GM21619 (cell line): Measurements from ENCODE around the gene SFXN2.
"Not testable (repeated sequence)": the region's sequence is repeated elsewhere in the genome, so short reads cannot be mapped to it uniquely, and the experiment has no call there.

Experiments
- ATAC-seq: cut with Tn5 transposase; IDR thresholded peaks from one replicate; pipeline ENCODE4 v1.9.1; 2021; ENCODE audit not compliant: unreplicated experiment

SFXN2 gene

DNA sequence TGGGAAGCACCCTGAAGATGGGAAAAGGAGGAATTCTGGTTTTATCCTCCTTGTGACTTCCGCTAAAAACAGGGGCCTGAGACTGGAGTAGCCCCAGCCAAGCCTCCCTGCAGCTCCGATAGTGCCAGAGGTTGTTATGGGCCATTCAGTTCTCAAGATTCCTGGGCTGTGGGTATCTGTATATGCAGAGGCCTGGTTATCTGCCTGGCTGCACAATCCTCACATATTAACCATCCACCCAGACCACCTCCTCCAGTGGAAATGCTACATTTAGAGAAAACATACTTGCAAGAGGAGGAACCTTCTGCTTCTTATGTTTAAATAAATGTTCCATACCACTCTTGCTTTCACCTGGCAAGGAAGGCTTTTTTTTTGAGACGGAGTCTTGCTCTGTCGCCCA lies 34.8 kb upstream of the SFXN2 start:
- no peak for ATAC-seq

DNA sequence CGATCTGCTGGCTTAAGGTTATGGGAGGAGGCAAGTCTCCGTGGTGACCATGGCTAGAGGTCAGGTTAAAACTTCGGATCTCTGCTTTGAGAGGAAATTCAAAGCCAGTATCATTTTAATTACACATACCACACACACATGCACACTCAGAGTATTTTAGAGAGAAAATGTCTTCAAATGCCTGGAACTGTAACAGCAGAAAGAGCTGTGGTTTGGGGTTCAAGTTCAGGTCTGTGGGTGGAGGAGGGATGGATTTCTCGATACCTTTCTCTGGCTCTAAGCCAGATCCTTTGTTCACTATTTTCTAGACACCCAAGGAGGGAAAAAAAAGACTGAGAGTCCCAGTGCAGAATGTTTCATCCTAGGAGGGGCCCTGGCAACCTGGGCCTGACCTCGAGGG lies 32.7 kb upstream of the SFXN2 start:
- ATAC-seq, result no peak

DNA sequence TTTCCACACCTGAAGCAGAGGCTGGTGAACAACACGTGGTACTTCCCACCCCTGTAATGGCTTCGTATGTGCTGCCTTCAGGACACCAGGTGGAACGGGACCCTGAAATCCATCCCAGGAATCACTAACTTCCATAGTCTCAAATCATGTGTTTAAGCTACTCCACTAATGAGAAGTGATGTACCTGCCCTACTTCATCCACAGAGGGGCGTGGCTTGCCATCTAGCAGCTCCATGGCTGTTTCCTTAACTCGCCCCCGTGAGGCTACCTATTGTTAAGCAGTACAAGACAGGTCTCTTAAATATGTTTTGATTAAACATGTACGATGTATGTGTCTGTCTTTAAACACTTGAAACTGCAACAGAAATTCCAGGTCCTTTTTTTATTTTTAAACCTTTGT lies 32.0 kb upstream of the SFXN2 start:
- no peak for ATAC-seq

DNA sequence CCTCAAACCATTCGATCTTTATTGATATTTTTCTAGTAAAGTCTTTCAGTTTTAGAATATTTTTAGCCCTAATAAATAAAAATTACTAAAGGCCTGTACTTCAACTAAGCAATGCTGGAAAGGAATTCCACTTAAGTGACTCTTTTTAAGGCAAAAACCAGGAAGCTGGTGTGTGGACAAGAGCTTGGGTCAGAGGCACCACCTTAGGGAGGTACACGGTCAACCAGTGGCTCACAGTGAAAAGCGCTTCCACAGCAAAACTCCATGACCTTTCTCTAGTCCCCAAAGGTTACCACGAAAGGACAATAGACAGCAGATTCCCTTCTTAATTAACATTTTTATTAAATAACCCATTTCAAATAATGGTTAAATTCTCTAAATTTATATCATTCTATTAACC lies 31.5 kb upstream of the SFXN2 start:
- no peak for ATAC-seq

- no peak for ATAC-seq
Observed at GRCh38 chr10:102683736-102684135, 30.7 kb upstream of the SFXN2 start.

DNA sequence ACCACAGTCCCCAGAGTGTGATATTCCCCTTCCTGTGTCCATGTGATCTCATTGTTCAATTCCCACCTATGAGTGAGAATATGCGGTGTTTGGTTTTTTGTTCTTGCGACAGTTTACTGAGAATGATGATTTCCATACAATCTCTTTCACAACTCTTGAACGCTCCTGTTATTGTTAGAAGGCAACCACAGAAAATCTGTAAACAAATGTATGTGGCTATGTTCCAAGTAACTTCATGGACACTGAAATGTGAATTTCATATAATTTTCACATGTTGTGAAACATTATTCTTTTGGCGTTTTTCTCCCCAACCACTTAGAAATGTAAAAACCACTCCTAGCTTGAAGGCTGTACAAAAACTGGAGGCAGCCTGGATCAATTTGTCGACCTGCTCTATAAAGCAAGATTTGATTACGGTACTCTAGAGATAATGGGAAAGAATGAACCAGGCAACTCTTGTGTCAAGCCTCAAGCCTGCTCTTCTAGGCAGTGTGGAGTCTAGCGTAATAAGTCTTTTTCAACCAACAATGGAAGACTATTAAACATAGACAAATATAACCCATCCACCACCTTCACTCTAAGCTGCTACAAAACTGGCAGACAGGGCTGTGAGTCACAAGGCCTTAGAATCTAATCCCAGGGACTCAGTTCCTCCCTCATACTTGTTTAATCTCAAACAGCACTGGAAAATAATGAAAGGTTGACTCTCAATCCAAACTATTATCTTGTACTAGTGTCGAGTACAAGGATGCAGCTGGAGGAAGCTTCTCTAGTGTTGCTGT lies 23.0 kb upstream of the SFXN2 start:
- ATAC-seq, result no peak

DNA sequence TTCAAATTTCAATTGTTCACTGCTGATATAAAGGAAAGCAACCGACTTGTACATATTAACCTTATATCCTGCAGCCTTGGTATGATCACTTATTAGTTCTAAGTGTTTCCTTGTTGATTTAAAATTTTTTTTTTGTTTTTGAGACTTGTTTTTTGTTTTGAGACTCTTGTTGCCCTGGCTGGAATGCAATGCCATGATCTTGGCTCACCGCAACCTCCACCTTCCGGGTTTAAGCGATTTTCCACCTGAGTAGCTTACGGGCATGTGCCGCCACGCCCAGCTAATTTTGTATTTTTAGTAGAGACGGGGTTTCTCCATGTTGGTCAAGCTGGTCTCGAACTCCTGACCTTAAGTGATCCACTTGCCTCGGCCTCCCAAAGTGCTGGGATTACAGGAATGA lies 19.0 kb upstream of the SFXN2 start:
- not testable (repeated sequence) for ATAC-seq

DNA sequence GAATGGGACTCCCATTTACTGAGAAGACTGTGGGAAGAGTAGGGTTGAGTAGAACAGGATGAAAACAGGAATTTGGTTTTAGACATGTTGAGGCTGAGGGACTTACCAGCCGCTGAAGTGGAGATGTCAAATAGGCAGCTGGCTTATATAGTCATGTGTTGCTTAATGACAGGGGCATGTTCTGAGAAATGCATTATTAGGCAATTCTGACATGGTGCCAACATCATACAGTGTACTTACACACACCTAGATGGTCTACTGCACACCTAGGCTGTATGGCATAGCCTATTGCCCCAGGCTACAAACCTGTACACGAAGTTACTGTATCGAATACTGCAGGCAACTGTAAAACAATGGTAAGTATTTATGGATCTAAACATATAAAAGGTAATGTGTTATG lies 17.7 kb upstream of the SFXN2 start:
- ATAC-seq, result no peak

DNA sequence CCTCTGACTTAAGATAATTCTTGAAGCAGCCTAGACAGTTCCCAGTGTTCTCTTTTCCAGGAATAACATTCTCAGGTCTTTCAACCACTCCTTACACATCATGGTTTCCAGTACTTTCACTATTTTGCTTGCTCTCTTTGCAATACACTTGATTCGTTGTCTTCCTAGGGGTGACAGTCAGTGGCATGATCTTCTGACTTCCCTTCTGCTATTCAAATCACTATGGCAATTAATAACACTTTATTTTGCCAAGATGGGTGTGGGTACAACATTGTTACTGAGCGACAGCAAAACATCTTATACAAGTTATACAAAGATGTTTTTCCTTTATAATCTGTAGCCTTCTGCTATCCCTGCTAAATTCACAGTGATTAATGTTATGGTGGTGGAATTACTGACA lies 15.5 kb upstream of the SFXN2 start:
- no peak for ATAC-seq

- no peak for ATAC-seq
Observed at GRCh38 chr10:102701272-102701671, 13.2 kb upstream of the SFXN2 start.

GRCh38 chr10:102701796-102702195 lies 12.6 kb upstream of the SFXN2 start:
- ATAC-seq, result no peak

DNA sequence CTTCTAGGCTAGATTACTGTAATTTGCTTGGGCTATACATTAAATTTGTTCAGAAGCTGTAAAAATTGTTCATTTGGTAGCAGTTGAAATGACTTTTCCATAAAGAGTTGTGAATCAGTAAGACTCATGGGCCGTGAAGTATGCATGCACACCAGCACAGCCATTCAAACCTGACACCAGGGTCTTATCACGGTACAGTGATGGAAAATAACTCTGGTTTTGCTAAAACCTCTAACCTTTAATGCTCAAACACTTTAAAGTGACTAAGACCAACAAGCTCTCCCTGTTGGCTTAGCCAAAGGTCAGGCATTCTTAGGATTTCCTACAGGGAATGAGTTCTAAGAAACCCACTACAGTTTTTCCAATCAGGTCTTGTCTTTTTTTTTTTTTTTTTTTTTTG lies 11.7 kb upstream of the SFXN2 start:
- no peak for ATAC-seq

DNA sequence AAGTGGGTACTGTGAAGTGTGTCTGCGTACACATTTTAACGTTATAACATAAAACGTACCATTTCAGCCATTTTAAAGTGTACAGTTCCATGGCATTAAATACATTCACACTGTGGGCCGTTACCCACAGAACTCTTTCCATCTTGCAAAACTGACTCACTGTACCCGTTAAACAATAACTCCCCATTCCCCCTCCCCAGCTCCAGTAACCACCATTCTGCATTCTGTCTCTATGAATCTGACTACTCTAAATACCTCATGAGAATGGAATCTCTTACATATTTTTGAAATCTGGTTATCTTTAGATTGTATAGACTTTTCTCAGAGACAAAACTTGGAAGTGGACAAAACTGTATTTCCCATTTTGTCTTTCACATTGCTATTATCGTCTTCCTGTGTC lies 9.5 kb upstream of the SFXN2 start:
- no peak for ATAC-seq

- no peak for ATAC-seq
Observed at GRCh38 chr10:102705531-102705930, 8.9 kb upstream of the SFXN2 start.

GRCh38 chr10:102710609-102711008 lies 3.8 kb upstream of the SFXN2 start:
- ATAC-seq, result no peak

GRCh38 chr10:102712089-102712488 lies 2.3 kb upstream of the SFXN2 start:
- no peak for ATAC-seq

DNA sequence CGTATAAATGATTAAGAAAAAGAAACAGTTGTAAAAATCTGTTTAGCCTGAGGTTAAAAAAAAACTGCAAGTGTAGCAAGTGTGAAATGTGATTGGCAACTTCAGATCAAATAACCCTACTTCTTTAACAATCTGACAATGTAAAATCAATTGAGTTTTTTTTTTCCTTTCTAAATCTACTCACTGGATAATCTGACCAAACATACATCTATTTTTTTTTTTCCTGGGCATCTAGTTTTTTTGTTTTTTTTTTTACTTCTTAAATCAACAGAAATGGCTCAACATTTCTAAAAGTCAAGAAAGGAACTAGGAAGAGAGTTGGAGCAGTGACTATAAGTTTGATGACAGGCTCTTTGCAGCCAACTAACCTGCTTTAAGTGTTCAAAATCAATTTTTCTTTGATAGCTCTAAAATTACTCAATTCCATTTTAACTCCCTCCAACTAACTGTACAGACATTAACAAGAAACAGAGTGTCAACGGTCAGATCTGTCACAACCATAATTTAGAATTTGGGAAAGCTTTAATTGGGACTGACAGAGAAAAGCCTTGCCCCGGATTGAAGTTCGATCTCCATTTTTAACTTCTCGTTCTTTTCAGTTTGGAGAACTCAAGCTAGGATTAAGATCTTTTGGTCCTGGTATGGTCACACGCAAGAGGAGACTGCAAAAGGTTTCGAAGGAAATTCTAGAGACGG lies 1.4 kb upstream of the SFXN2 start:
- ATAC-seq, result no peak

DNA sequence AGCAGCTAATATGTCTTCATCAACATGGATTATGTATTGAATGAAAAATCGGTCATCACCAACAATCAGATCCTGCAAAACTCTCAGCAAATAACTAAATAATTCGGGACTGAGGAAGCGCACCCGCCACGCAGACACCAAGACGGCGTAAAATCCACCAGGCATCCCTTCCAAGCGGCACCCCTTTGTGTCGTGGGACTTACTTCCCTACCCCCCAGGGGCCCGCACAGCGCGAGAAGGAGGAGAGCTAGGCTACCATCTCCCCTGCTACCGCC lies 960 bp upstream of the SFXN2 start:
- peak; percentile 27 for ATAC-seq

DNA sequence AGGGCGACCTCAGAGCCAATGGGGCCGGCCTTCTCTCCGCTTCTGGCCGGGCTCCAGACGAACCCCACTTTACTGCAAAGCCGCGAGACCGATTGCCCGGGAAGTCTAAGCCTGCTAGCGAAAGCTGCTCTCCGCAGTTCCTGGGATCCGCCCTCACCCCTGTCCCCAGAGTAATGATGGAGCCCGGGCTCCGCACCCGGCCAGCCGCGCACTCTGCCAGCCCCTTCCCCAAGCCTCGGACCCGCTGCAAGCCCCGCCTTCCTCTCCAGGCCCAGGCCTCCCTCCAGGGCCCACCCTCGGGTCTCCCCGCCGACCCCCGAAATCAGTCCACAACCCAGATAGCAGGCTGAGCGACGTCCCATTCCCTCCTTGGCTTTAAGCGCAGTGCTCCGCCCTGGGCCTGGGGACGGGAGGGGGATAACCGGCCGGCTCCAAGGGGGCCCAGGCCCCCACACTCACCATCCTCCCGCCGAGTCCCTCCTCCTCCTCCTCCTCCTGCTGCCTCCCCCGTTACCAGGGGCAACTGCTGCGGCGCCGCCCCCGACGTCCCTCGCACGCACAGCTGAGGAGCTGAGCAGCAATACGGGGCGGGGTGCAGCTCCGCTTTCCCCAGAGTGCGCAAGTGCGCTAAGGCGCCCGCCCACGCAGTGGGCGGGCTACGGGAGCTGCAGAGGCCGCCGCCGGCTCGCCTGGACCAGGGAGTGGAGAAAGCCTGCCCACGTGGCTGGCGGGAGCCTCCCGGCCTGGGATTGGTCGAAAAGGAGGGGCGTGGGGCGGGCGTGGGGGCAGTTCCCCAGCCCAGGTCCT lies 419 bp upstream of the SFXN2 start, which contains the start of gene ARL3:
ARL3 (minus strand) TSS at position 584 of the 807 bp plus-strand sequence; CDS start at position 462, 122 bp downstream.
- peak; percentile 71 for ATAC-seq

GRCh38 chr10:102715880-102716279 lies 1.4 kb downstream of the SFXN2 start:
- ATAC-seq, result no peak

GRCh38 chr10:102716900-102717565 lies 2.6 kb downstream of the SFXN2 start:
- not testable (repeated sequence) for ATAC-seq
